Measurements from ENCODE around the gene CEP250. TPM values are rescaled to one million over a fixed set of nuclear protein-coding genes. Genes with fewer than 3 reads are reported as not detected.

Gene CEP250
- total RNA-seq, 1 experiment from 2014 or later, result 52.5 TPM

DNA sequence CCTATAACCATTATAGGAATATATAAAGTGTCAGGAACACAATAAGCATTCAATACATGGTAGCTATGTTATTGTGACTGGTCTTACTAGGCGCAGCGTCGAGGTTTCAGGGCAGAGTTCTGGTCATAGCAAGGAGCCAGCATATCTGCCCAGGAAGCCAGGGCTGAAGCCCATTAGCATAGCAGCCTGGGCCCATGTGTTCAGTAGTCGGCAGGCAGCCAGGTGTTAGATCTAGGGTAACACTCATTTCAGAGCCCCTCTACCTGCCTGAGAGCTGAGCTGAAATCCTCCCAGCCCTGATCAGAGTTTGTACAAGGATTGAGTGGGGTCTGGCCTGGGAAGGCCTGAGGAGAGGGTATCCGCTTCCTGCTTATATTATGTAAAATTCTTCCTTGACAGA is 41.9 kb downstream of the CEP250 start:
- Histone ChIP-seq H3K36me3 (ENCODE audit: low read depth, low read length) (peaks cover 61% of the 10 kb centered on the region), H3K4me2 (ENCODE audit: low read length) (no peak overlapping the region), H3K4me3 (ENCODE audit: low read length) (no peak overlapping the region), H3K4me1 (ENCODE audit: insufficient read depth, low read length) (no peaks in the 10 kb centered on the region), H3K27me3 (ENCODE audit: low read length) (no peaks in the 10 kb centered on the region), H2AFZ (ENCODE audit: low read length) (no peak overlapping the region), H3K79me2 (ENCODE audit: low read length) (no peaks in the 10 kb centered on the region), H3K27ac (ENCODE audit: low read length) (no peak overlapping the region), H3K9ac (ENCODE audit: low read length) (no peak overlapping the region), H4K20me1 (ENCODE audit: low read length) (no peaks in the 10 kb centered on the region), H3K9me3 (ENCODE audit: low read length) (no peaks in the 10 kb centered on the region), H3K9me2 (replicated peaks; ENCODE audit: low read length) (no peaks in the 10 kb centered on the region), H3F3A (ENCODE audit: low read length, unreplicated experiment) (no peaks in the 10 kb centered on the region)
- DNase-seq (no peak), ATAC-seq (no peak)
- no TSS peak for BruUV-seq (replicated peaks)
- intact Hi-C loops (cut with micrococcal nuclease), result no loop called here
- TF ChIP-seq, protein P1, sequence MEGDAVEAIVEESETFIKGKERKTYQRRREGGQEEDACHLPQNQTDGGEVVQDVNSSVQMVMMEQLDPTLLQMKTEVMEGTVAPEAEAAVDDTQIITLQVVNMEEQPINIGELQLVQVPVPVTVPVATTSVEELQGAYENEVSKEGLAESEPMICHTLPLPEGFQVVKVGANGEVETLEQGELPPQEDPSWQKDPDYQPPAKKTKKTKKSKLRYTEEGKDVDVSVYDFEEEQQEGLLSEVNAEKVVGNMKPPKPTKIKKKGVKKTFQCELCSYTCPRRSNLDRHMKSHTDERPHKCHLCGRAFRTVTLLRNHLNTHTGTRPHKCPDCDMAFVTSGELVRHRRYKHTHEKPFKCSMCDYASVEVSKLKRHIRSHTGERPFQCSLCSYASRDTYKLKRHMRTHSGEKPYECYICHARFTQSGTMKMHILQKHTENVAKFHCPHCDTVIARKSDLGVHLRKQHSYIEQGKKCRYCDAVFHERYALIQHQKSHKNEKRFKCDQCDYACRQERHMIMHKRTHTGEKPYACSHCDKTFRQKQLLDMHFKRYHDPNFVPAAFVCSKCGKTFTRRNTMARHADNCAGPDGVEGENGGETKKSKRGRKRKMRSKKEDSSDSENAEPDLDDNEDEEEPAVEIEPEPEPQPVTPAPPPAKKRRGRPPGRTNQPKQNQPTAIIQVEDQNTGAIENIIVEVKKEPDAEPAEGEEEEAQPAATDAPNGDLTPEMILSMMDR (conservative IDR thresholded peaks at IDR 0.05; ENCODE audit: low read depth, low read length), result no peak
- no peak for TF ChIP-seq EZH2phosphoT487 (IDR thresholded peaks at IDR 0.05; ENCODE audit: borderline replicate concordance, low read length)
- no peak for TF ChIP-seq EZH2 (IDR thresholded peaks at IDR 0.05; ENCODE audit: low read length, unreplicated experiment)
- ChIA-PET CTCF (no interaction called here), POLR2A (ENCODE audit: unreplicated experiment) (no interaction called here)

DNA sequence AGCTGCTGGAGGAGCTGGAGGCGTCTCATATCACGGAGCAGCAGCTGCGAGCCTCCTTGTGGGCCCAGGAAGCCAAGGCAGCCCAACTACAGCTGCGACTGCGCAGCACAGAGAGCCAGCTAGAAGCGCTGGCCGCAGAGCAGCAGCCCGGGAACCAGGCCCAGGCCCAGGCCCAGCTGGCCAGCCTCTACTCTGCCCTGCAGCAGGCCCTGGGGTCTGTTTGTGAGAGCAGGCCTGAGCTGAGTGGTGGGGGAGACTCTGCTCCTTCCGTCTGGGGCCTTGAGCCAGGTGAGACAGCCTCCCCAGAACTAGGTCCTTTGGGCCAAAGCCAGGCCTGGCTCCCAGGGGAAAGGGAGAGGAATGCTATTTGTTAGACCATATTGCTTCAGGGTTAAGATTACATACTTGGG is 42.4 kb downstream of the CEP250 start:
- intact Hi-C loops (cut with micrococcal nuclease), result no loop called here
- no peak for TF ChIP-seq EZH2phosphoT487 (IDR thresholded peaks at IDR 0.05; ENCODE audit: borderline replicate concordance, low read length)
- TF ChIP-seq, protein P1 (conservative IDR thresholded peaks at IDR 0.05; ENCODE audit: low read depth, low read length), result no peak
- TF ChIP-seq EZH2 (IDR thresholded peaks at IDR 0.05; ENCODE audit: low read length, unreplicated experiment), result no peak
- no peaks in the 10 kb centered on the region for H3K9me2 ChIP-seq (replicated peaks; ENCODE audit: low read length)
- no peaks in the 10 kb centered on the region for H3K4me1 ChIP-seq (ENCODE audit: insufficient read depth, low read length)
- no TSS peak for BruUV-seq (replicated peaks)
- H3F3A ChIP-seq (ENCODE audit: low read length, unreplicated experiment), result no peaks in the 10 kb centered on the region
- no peak overlapping the region for H3K27ac ChIP-seq (ENCODE audit: low read length)
- no peak overlapping the region for H2AFZ ChIP-seq (ENCODE audit: low read length)
- no peaks in the 10 kb centered on the region for H3K79me2 ChIP-seq (ENCODE audit: low read length)
- H3K4me3 ChIP-seq (ENCODE audit: low read length), result no peak overlapping the region
- ChIA-PET CTCF (no interaction called here), POLR2A (ENCODE audit: unreplicated experiment) (no interaction called here)
- no peak overlapping the region for H3K4me2 ChIP-seq (ENCODE audit: low read length)
- no peaks in the 10 kb centered on the region for H4K20me1 ChIP-seq (ENCODE audit: low read length)
- DNase-seq, result no peak
- H3K9ac ChIP-seq (ENCODE audit: low read length), result no peak overlapping the region
- H3K27me3 ChIP-seq (ENCODE audit: low read length), result no peaks in the 10 kb centered on the region
- no peak for ATAC-seq
- H3K36me3 ChIP-seq (ENCODE audit: low read depth, low read length), result peaks cover 62% of the 10 kb centered on the region
- no peaks in the 10 kb centered on the region for H3K9me3 ChIP-seq (ENCODE audit: low read length)

DNA sequence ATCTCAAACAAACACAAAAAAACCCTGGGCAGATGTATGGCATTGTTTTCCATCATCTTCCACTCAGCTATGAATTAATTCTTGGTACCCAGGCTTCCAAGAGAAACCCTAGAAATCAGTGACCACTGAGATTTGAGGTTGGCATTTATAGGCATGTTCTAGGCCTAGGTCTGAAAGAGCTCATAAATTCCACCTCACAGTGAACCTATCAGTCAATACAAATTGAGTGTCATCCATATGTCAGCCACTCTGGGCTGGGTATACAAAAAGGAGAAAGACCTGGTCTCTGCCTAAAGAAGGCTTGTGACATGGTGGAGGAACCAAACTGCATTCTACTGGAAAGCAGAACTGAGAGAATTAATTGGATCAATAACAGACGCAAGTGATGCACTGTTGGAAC is 43.9 kb downstream of the CEP250 start:
- intact Hi-C loops (cut with micrococcal nuclease), result no loop called here
- Histone ChIP-seq H2AFZ (ENCODE audit: low read length) (no peak overlapping the region), H3K4me2 (ENCODE audit: low read length) (no peak overlapping the region), H3K9me3 (ENCODE audit: low read length) (no peaks in the 10 kb centered on the region), H3F3A (ENCODE audit: low read length, unreplicated experiment) (no peaks in the 10 kb centered on the region), H3K4me3 (ENCODE audit: low read length) (no peak overlapping the region), H3K27ac (ENCODE audit: low read length) (no peak overlapping the region), H4K20me1 (ENCODE audit: low read length) (no peaks in the 10 kb centered on the region), H3K9ac (ENCODE audit: low read length) (no peak overlapping the region), H3K9me2 (replicated peaks; ENCODE audit: low read length) (no peaks in the 10 kb centered on the region), H3K36me3 (ENCODE audit: low read depth, low read length) (peaks cover 56% of the 10 kb centered on the region), H3K79me2 (ENCODE audit: low read length) (no peaks in the 10 kb centered on the region), H3K27me3 (ENCODE audit: low read length) (no peaks in the 10 kb centered on the region), H3K4me1 (ENCODE audit: insufficient read depth, low read length) (no peaks in the 10 kb centered on the region)
- DNase-seq (no peak), ATAC-seq (no peak)
- CTCF ChIA-PET, result no interaction called here
- no TSS peak for BruUV-seq (replicated peaks)
- TF ChIP-seq EZH2phosphoT487 (IDR thresholded peaks at IDR 0.05; ENCODE audit: borderline replicate concordance, low read length) (no peak), EZH2 (IDR thresholded peaks at IDR 0.05; ENCODE audit: low read length, unreplicated experiment) (no peak)
- TF ChIP-seq, protein P1 (conservative IDR thresholded peaks at IDR 0.05; ENCODE audit: low read depth, low read length), result no peak
- POLR2A ChIA-PET (ENCODE audit: unreplicated experiment), result no interaction called here
